Kidney capillary endothelial cell (primary cell): Measurements from ENCODE around the gene TP53BP1.
A peak's percentile ranks its signal among the peaks of the same experiment; 100 is the strongest.
"Not testable (repeated sequence)": the region's sequence is repeated elsewhere in the genome, so short reads cannot be mapped to it uniquely, and the experiment has no call there.

Experiments used
- DNase-seq: peaks from one replicate; pipeline ENCODE4 v3.0.0-alpha.2; 2018; ENCODE audit warnings: low spot score

TP53BP1 gene

DNA sequence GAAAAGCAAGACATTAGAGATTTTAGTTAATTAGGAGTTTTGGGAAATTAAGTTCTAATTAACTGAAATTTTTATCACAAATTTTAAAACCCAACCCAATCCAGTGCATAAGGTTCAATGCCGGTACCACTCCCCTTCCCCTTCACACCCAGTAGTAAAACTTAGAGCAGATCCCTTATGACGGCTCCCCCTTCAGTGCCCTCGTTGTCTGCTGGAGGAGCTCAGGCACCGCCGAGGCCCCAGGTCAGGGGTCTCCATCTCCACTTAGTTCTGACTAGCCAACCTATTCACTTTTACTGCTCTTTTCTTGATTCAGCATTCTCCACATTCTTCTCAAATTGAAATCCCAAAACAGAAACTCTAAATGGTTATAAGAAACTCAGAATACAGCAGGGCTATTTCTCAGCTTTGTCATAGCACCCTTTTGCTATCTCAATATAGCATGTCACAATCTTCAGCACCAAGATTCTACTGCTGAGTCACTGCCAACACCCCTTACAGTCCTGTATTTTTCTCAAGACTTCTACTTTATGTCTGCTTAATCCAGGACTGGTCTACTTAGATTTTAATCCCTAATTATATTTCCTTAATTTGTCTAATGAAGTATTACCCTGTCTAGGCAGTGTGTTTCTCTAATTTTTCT, 82.3 kb downstream of the TP53BP1 start:
- DNase-seq = no peak

DNA sequence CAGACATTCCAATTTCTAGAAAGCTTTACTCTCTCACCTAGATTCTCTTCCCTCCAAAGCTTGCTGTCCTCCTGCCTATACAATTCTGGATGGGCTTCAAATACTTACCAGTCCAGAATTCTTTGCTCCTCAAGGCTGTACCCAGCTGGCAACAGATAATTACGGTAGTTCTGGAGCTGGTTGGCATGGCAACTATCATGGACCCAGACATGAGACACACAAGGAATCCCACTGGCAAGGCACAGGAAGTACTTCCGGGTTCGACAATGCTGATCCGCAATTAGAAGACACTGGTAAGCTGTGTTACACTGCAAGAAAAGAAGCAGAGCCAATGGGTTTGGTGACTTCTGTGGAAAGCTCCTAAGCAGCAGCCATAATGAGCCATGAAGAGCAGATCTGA, 84.2 kb downstream of the TP53BP1 start:
- DNase-seq = no peak

- DNase-seq = no peak
These were observed 86.1 kb downstream of the TP53BP1 start for GRCh38 chr15:43406808-43407207.

GRCh38 chr15:43406189-43406588, 86.8 kb downstream of the TP53BP1 start:
- no peak for DNase-seq

DNA sequence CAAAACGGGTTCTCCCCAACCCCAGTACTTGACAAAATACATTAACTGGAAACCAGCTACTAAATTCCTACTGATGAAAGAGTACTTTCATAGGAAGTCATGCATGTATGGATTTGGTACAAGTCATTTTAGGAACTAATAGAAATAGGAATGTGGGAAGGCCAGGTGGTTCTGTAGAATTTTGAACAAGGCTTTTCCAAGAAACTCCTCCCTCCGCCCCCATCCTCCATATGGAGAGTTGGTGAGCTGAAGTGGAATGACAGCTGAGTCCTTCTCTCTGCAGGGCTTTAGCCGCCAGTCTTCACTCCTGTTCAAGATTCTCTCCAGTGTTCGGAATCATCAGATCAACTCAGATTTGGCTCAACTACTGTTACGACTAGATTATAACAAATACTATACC, 88.8 kb downstream of the TP53BP1 start:
- DNase-seq = no peak

DNA sequence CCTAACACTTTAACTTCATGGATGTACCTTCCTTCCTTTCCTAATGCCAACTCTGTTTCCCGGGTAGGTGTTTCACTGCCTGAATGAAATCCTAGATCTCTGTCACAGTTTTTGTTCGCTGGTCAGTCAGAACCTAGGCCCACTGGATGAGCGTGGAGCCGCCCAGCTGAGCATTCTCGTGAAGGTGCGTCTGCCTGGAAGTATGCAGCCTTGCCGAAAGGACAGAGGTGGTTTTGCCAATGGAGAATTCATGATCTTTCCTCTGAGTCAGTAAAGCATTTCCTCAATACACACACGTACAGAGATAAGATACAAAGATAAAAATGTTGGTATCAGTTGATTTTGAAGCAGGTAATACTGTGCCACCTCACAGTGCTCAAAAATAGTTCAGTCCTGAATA, 89.3 kb downstream of the TP53BP1 start:
- DNase-seq = no peak

DNA sequence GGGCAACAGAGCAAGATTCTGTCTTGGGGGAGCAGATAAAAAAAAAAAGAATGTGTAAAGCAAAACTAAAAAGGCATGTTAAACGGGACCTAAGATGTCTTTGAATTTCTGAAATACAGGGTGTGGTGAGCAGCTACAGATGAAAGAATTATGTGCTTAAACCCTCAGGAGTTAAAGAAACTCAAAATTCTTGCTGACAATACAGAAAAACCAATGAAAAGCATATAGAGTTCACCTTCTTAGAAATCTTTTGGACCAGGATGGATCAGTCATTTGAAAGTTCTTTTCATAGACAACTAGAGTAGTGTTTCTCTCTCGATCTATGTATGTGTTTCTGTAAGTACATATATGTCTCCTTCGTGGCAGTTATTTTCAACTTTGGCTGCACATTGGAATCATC, 90.7 kb downstream of the TP53BP1 start:
- DNase-seq = no peak

GRCh38 chr15:43393592-43393991, 99.4 kb downstream of the TP53BP1 start:
- not testable (repeated sequence) for DNase-seq

DNA sequence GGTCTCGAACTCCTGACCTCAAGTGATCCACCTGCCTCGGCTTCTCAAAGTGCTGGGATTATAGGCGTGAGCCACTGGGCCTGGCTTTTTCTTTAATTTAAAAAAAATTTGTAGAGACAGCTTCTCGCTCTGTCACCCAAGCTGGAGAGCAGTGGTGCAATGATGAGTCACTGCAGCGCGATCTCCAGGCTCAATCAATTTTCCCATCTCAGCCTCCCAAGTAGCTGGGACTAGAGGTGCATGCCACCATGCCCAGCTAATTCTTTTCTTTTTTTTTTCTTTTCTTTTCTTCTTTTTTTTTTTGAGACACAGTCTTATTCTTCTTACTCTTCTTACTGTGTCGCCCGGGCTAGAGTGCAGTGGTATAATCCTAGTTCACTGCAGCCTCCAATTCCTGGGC, 102.2 kb downstream of the TP53BP1 start:
- DNase-seq = no peak

DNA sequence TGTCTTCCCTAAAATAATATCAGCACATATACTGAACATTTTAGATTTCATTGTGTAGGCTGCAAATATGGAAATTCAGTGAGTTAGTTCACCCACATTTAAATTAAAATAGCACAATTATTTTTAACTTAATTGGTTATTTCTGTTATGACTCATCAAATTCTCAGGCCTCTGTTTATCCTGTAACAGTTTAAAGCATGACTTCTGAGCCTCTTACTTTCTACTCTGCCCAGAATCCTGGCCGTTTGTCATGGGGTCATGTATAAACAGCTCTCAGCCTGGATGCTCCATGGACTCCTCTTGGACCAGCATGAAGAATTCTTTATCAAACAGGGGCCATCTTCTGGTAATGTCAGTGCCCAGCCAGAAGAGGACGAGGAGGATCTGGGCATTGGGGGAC, 109.9 kb downstream of the TP53BP1 start:
- no peak for DNase-seq

GRCh38 chr15:43382310-43382709, 110.6 kb downstream of the TP53BP1 start:
- no peak for DNase-seq

- DNase-seq = no peak
These were observed 114.4 kb downstream of the TP53BP1 start for GRCh38 chr15:43378601-43379000.

- DNase-seq = peak; percentile 23
These were observed 116.8 kb downstream of the TP53BP1 start for GRCh38 chr15:43376017-43376705.

DNA sequence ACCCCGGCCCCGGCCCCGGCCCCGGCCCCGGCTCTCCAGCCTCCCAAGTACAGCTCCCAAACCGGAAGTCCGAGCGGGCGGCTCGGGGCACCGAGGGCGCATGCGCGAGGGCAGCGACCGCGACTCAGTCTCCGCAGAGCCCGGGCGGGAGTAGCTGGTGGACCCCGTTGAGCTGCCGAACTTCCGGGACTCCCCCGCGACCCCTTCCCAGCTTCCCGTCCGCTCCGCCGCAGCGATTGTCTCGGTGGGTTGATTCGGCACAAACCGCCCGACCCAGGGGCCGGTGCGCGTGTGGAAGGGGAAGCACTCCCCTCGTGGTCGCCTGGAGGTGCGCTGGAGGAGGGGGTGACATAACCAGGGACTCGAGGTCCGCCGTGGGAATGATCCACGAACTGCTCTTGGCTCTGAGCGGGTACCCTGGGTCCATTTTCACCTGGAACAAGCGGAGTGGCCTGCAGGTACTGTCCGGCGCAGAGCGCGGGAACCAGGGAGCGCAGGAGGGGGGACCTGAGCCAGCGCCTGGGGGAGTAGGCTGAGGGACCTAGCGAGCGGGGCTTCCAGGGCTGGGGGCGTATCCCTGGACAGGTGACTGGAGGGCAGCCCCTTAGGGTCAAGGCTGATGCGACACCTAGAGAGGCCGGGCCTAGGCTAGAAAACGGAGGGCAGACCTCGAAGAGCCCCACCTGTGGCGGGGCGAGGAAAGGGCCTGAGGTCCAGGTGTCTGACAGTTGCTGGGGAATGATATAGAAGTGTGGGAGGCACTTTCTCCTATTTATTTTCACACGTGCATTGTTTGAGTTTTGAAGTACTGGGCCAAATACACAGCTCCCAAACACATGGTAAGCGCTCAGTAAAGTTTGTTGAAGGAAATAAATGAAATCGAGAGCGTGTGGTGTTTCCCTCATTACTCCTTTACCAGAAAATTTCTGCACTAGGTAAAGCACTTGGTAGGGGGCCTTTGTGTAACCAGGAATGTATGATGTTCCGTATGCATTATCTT, 121.7 kb downstream of the TP53BP1 start, which contains the start of the genes TUBGCP4 and ZSCAN29:
TUBGCP4 (plus strand) TSS at position 127 of the 1,000 bp plus-strand sequence; CDS start at position 381, 254 bp downstream.
ZSCAN29 (minus strand) TSS at position 69 of the 1,000 bp plus-strand sequence. CDS start 1,130 bp downstream, outside the sequence.
- peak; percentile 67 for DNase-seq

- peak; percentile 11 for DNase-seq
These were observed 122.5 kb downstream of the TP53BP1 start for GRCh38 chr15:43370310-43370974.

DNA sequence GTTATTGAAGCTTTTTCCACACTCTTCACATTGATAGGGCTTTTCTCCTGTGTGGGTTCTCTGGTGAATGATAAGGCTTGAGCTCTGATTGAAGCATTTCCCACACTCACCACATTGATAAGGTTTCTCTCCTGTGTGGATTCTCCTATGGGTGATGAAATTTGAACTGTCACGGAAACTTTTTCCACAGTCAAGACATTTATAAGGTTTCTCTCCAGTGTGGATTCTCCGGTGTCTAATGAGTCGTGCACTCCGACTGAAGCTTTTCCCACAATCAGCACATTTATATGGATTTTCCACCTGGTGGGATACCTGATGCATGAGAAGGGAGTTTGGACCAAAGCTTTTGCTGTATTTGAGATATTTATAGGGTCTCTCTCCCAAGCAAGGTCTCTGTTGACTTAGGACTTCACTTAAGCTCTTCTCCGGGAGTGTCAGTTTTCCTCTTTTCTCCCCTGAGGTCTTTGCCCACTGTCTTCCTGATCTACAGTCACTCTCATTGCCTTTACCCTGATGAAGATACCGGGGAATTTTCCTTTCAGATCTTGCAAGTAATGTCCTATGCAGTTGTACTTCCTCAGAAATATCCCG, 131.5 kb downstream of the TP53BP1 start:
- no peak for DNase-seq

DNA sequence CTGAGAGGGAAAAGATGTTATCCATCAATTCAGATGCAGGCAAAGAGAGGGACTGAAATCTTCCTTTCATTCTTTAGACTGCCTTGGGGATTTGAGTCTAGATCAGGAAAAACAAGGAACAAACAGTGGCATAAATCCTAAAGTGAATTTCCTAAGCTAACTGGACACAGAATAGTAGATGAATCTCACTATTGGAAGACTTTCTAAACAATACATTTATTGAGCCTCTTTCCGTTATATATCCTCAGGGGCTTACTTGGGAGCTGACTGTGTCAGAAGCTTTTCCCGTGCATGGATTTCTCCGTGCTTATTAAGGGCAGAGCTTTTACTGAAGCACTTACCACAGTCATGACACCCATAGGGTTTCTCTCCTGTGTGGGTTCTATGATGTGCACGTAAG, 132.1 kb downstream of the TP53BP1 start:
- no peak for DNase-seq
